ENCODE results near the gene TMEM37. TPM values are rescaled to one million over a fixed set of nuclear protein-coding genes. Genes with fewer than 3 reads are reported as not detected.

The TMEM37 gene
- total and polyA plus RNA-seq, 9 of the 15 experiments (the other 6 are each of a cell fraction or from before 2014, with no cell fraction given): 0.03 to 0.64 (median 0.31) TPM; not detected in 1

GRCh38 chr2:119387381-119388129, 44.1 kb upstream of the TMEM37 start (continued):
- TF ChIP-seq ZNF766 (CRISPR knock-in tag; conservative IDR thresholded peaks at IDR 0.05) (peak; percentile 73), PHF20 (IDR thresholded peaks at IDR 0.05; ENCODE audit: partially characterized antibody) (no peak), JUN (IDR thresholded peaks at IDR 0.05; ENCODE audit: borderline replicate concordance, low read depth, low read length) (peak; percentile 84), JUN (CRISPR knock-in tag; IDR thresholded peaks at IDR 0.05; ENCODE audit: borderline replicate concordance) (no peak), NCOA1 (IDR thresholded peaks at IDR 0.05; ENCODE audit: low read depth) (no peak), FOS (IDR thresholded peaks at IDR 0.05; ENCODE audit: extremely low read depth, insufficient read length) (peak; percentile 26), MAZ (CRISPR knock-in tag; conservative IDR thresholded peaks at IDR 0.05 in 1 of 2, IDR thresholded peaks at IDR 0.05 in 1 of 2) (0 out of 4 replicates have a peak, but pooled peaks of 1 of the 2 experiments have one; percentile 26), EGR1 (conservative IDR thresholded peaks at IDR 0.05) (peak; percentile 88), ATF3 (IDR thresholded peaks at IDR 0.05) (peak; percentile 86), ATF3 (CRISPR knock-in tag; conservative IDR thresholded peaks at IDR 0.05) (no peak), DPF2 (IDR thresholded peaks at IDR 0.05) (peak; percentile 69), DMBX1 (CRISPR knock-in tag; IDR thresholded peaks at IDR 0.05; ENCODE audit: borderline replicate concordance) (0 out of 2 replicates have a peak, but pooled peaks have one; percentile 11), CTCF (IDR thresholded peaks at IDR 0.05 in 2 of 3, conservative IDR thresholded peaks at IDR 0.05 in 1 of 3; ENCODE audit: insufficient read depth in 2 of 3, low read depth in 1 of 3, low read length in 3 of 3) (peak in 2 of 3 experiments; percentile 15 to 33; a peak in 1 of 6 replicates), TFE3 (CRISPR knock-in tag; IDR thresholded peaks at IDR 0.05) (peak; percentile 28; the same call in 1 of the 2 replicates), GATAD2B (IDR thresholded peaks at IDR 0.05; ENCODE audit: borderline replicate concordance) (no peak), CTBP1 (IDR thresholded peaks at IDR 0.05; ENCODE audit: borderline replicate concordance) (peak; percentile 36; the same call in 1 of the 2 replicates), HMBOX1 (IDR thresholded peaks at IDR 0.05) (0 out of 2 replicates have a peak, but pooled peaks have one; percentile 30), JUND (IDR thresholded peaks at IDR 0.05; ENCODE audit: borderline replicate concordance, low read depth, low read length) (peak; percentile 94), JUND (tag; IDR thresholded peaks at IDR 0.05; ENCODE audit: borderline replicate concordance, low read depth, low read length) (peak; percentile 89; the same call in 2 of the 3 replicates), ZNF76 (CRISPR knock-in tag; IDR thresholded peaks at IDR 0.05; ENCODE audit: borderline replicate concordance) (0 out of 2 replicates have a peak, but pooled peaks have one; percentile 45), ELK3 (CRISPR knock-in tag; IDR thresholded peaks at IDR 0.05) (no peak)

All from K562 (cell line).